ENCODE results near the gene KLK3. TPM values are rescaled to one million over a fixed set of nuclear protein-coding genes. Genes with fewer than 3 reads are reported as not detected.

KLK3 gene
- total RNA-seq, 1 donor from 2014 or later = not detected

DNA sequence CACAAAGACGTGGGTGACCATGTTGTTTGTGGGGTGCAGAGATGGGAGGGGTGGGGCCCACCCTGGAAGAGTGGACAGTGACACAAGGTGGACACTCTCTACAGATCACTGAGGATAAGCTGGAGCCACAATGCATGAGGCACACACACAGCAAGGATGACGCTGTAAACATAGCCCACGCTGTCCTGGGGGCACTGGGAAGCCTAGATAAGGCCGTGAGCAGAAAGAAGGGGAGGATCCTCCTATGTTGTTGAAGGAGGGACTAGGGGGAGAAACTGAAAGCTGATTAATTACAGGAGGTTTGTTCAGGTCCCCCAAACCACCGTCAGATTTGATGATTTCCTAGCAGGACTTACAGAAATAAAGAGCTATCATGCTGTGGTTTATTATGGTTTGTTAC lies 24.1 kb downstream of the KLK3 start:
- Mint-ChIP-seq H3K9me3 (ENCODE audit: unreplicated experiment) (peaks cover 7% of the 10 kb centered on the region), H3K27me3 (ENCODE audit: unreplicated experiment) (peaks cover 4% of the 10 kb centered on the region), H3K36me3 (ENCODE audit: low read depth, unreplicated experiment) (no peaks in the 10 kb centered on the region), H3K27ac (ENCODE audit: unreplicated experiment) (no peak overlapping the region), H3K4me1 (ENCODE audit: unreplicated experiment) (no peaks in the 10 kb centered on the region), H3K4me3 (ENCODE audit: unreplicated experiment) (no peak overlapping the region)
- TF ChIP-seq, protein P1, sequence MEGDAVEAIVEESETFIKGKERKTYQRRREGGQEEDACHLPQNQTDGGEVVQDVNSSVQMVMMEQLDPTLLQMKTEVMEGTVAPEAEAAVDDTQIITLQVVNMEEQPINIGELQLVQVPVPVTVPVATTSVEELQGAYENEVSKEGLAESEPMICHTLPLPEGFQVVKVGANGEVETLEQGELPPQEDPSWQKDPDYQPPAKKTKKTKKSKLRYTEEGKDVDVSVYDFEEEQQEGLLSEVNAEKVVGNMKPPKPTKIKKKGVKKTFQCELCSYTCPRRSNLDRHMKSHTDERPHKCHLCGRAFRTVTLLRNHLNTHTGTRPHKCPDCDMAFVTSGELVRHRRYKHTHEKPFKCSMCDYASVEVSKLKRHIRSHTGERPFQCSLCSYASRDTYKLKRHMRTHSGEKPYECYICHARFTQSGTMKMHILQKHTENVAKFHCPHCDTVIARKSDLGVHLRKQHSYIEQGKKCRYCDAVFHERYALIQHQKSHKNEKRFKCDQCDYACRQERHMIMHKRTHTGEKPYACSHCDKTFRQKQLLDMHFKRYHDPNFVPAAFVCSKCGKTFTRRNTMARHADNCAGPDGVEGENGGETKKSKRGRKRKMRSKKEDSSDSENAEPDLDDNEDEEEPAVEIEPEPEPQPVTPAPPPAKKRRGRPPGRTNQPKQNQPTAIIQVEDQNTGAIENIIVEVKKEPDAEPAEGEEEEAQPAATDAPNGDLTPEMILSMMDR (IDR thresholded peaks at IDR 0.05; ENCODE audit: unreplicated experiment) = no peak
- no peak for DNase-seq (ENCODE audit: low spot score)

GRCh38 chr19:50880241-50880640 lies 25.5 kb downstream of the KLK3 start:
- peaks cover 7% of the 10 kb centered on the region for H3K9me3 Mint-ChIP-seq (ENCODE audit: unreplicated experiment)
- TF ChIP-seq, protein P1 (IDR thresholded peaks at IDR 0.05; ENCODE audit: unreplicated experiment) = no peak
- H3K36me3 Mint-ChIP-seq (ENCODE audit: low read depth, unreplicated experiment) = no peaks in the 10 kb centered on the region
- H3K4me3 Mint-ChIP-seq (ENCODE audit: unreplicated experiment) = no peak overlapping the region
- no peak overlapping the region for H3K27ac Mint-ChIP-seq (ENCODE audit: unreplicated experiment)
- peaks cover 6% of the 10 kb centered on the region for H3K27me3 Mint-ChIP-seq (ENCODE audit: unreplicated experiment)
- DNase-seq (ENCODE audit: low spot score) = no peak
- no peaks in the 10 kb centered on the region for H3K4me1 Mint-ChIP-seq (ENCODE audit: unreplicated experiment)

GRCh38 chr19:50882188-50882587 lies 27.5 kb downstream of the KLK3 start:
- Mint-ChIP-seq H3K27me3 (ENCODE audit: unreplicated experiment) (peaks cover 7% of the 10 kb centered on the region), H3K9me3 (ENCODE audit: unreplicated experiment) (peaks cover 17% of the 10 kb centered on the region), H3K4me3 (ENCODE audit: unreplicated experiment) (no peak overlapping the region), H3K27ac (ENCODE audit: unreplicated experiment) (no peak overlapping the region), H3K36me3 (ENCODE audit: low read depth, unreplicated experiment) (no peaks in the 10 kb centered on the region), H3K4me1 (ENCODE audit: unreplicated experiment) (no peaks in the 10 kb centered on the region)
- TF ChIP-seq, protein P1 (IDR thresholded peaks at IDR 0.05; ENCODE audit: unreplicated experiment) = no peak
- no peak for DNase-seq (ENCODE audit: low spot score)

DNA sequence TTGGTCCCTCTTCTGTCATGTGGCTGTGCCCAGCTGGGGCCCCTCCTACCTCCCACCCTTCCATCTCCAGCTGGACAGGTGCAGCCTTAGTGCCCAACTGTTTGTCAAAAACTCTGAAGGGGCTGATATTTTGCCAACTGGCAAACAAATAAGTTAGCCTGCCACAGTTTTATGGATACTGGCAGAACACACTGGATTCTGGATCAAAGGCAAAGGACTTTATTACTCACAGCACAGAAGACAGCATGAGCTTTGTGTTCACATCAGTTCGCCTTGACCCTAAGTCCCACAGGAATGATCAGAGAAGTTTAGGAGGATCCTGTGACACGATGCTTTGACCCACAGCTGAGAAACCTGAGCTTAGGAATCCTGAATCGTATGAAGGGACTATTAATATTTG lies 34.9 kb downstream of the KLK3 start:
- no peaks in the 10 kb centered on the region for H3K4me1 Mint-ChIP-seq (ENCODE audit: unreplicated experiment)
- DNase-seq (ENCODE audit: low spot score) = no peak
- no peak overlapping the region for H3K4me3 Mint-ChIP-seq (ENCODE audit: unreplicated experiment)
- H3K9me3 Mint-ChIP-seq (ENCODE audit: unreplicated experiment) = peaks cover 25% of the 10 kb centered on the region
- TF ChIP-seq, protein P1 (IDR thresholded peaks at IDR 0.05; ENCODE audit: unreplicated experiment) = no peak
- peaks cover 7% of the 10 kb centered on the region for H3K36me3 Mint-ChIP-seq (ENCODE audit: low read depth, unreplicated experiment)
- H3K27ac Mint-ChIP-seq (ENCODE audit: unreplicated experiment) = no peak overlapping the region
- peaks cover 5% of the 10 kb centered on the region for H3K27me3 Mint-ChIP-seq (ENCODE audit: unreplicated experiment)

DNA sequence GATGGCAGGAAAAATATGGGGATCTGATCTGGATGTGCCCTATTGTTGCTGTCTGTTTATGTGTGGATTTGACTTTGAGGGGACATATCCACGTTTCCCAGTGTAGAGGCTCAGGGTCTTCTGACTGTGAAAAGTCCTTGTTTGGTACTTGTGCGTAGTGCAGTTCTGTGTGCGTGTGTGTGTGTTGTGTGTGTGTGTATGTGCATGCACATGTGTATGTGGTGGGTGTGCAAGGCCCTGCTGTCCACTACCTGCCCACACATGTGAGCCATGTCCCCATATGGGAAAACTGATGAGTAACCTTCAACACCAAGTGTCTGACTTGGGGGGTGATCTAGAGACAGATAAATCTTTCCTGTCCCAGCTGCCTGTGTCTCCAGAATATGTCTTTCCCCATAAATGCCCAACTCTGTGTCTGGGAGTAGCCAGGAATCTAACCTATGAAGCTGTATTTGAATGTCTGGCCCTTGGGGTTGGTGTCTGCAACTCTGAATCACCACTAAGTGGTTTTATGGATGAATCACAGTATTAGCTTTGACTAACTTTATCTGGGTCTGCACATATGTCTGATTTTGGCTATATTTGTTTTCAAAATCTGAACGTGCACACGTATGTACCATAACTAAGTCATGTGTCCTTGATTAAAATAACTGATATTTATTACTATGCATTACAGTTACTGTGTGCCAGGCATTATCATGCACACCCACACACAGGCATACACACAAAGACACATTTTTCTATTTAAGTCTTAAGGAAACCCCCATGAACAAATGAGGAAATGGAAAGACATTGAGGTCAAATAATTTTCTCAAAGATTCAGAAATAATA lies 35.9 kb downstream of the KLK3 start:
- Mint-ChIP-seq H3K4me3 (ENCODE audit: unreplicated experiment) (no peak overlapping the region), H3K36me3 (ENCODE audit: low read depth, unreplicated experiment) (peaks cover 7% of the 10 kb centered on the region), H3K27me3 (ENCODE audit: unreplicated experiment) (peaks cover 4% of the 10 kb centered on the region), H3K4me1 (ENCODE audit: unreplicated experiment) (no peaks in the 10 kb centered on the region), H3K9me3 (ENCODE audit: unreplicated experiment) (peaks cover 25% of the 10 kb centered on the region), H3K27ac (ENCODE audit: unreplicated experiment) (no peak overlapping the region)
- DNase-seq (ENCODE audit: low spot score) = no peak
- TF ChIP-seq, protein P1 (IDR thresholded peaks at IDR 0.05; ENCODE audit: unreplicated experiment) = no peak

All from endothelial cell (in vitro differentiated cells).